NCI-H524 treated with DMSO at 0.1 percent for 48 hours (cell line): ENCODE results near the gene ZNRF1.
"Not testable (repeated sequence)": the region's sequence is repeated elsewhere in the genome, so short reads cannot be mapped to it uniquely, and the experiment has no call there.

Experiments
- DNase-seq: peaks from one replicate; lab custom pipeline; 2025; lab: John Stamatoyannopoulos, UW

Gene ZNRF1

GRCh38 chr16:75002474-75002873 is 3.6 kb downstream of the ZNRF1 start:
- DNase-seq = no peak

GRCh38 chr16:75003931-75004330 is 5.1 kb downstream of the ZNRF1 start:
- DNase-seq = no peak

DNA sequence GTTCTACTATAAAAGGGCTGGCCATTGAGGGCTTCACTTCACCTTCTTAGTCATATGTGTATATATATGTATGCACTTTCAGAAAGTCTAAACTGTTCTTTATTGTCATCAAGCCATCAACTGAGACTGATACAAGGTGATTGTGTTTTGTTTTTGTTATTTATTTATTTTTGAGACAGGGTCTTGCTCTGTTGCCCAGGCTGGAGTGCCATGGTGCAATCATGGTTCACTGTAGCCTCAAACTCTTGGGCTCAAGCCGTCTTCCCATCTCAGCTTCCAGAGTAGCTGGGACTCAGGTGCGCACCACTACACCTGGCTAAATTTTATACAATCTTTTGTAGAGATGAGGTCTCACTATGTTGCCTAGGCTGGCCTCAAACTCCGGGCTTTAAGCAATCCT is 5.6 kb downstream of the ZNRF1 start:
- no peak for DNase-seq

DNA sequence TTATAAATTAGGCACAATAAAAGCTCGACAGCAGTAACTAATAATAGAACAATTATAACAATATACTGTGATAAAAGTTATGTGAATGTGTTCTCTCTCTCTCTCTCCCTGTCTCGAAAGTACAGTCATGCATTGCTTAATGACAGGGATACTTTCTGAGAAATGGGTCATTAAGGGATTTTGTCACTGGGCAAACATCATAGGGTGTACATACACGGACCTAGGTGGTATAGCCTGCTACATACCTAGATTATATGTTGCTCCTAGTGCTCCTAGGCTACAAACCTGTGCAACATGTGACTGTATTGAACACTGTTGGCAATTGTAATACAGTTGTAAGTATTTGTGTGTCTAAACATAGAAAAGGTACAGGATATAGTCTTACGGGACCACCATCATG is 6.9 kb downstream of the ZNRF1 start:
- DNase-seq = no peak

DNA sequence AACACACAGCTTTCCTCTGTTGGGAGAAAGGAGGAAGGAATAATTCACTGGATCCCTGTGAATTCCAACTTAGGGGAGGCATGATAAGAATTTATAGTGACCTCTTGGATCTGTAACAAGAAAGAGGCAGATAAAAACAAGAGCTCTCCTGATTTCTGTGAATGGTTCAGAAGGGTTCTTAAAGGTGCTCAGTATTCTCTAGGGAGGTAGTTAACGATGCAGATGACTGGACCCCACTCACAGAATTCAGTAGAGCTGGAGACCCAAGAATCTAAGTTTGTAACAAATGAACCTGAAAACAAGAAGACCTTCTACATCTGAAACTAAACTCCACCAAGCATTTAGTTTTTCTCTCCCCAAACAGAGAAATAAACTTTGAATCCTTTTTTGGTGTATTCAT is 8.6 kb downstream of the ZNRF1 start:
- no peak for DNase-seq

GRCh38 chr16:75010427-75010826 is 11.6 kb downstream of the ZNRF1 start:
- no peak for DNase-seq

- DNase-seq = no peak
These were observed 12.9 kb downstream of the ZNRF1 start for GRCh38 chr16:75011634-75012307.

DNA sequence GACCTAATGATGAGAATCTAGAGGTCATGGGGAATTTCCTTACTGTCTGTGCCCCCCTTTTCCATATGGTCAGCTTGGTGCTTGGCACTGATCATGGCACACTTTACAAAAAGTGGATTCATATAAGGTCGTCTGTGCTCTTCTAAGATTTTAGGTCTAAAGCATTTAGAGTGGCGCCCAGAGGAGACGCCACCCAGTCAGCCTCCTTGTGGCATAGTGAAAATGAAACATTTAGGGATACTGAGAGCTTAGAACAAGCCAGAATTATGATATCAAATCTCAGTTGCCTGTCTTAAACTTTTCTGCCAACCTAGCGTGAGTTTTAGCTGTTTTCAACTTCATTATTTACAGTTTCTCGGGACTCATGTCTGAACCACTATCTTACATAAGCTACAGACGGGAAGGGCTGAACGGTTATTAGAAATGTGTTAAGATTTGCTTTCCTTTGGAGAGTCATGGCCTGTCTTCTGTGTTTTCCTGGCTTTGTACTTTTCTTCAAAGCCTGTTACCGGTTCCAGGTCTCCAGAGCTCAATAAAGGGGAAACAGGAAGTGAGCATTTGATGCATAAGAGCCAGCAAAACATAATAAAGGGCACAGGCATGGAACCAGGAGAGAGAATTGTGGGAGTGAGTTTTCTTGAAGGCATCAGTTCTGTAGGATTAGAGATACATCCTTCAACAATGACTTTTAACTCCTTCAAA is 13.7 kb downstream of the ZNRF1 start:
- DNase-seq = no peak

DNA sequence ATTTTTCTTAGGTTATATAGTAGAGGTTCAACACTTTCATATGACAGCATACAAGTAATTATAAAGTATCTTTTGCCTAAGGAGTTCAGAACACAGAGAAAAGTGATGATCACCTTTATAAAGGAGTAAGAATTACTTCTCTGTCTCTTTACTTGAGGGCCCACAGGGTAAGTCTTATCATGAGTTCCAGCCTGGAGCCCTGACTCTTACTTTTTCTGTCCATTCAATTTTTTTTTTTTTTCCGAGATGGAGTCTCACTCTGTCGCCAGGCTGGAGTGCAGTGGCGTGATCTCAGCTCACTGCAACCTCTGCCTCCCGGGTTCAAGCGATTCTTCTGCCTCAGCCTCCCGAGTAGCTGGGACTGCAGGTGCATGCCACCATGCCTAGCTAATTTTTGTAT is 14.3 kb downstream of the ZNRF1 start:
- DNase-seq = not testable (repeated sequence)

DNA sequence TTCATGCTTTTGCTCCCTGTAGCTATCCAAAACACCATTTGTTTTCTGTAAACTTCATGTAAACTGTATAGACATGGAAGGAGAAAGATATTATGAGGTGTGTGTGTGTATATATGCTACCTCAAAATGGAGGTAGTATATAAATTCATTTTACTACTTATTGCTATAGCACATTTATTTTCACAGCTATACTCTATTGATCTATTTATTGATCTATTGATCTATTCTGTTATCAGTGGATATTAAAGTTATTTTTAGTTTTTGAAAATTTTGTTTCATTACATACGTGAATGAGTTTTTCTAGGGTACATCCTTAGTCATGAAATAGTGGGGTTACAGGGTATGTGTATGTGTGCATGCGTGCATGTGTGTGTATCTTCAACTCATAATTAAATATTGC is 15.5 kb downstream of the ZNRF1 start:
- no peak for DNase-seq

DNA sequence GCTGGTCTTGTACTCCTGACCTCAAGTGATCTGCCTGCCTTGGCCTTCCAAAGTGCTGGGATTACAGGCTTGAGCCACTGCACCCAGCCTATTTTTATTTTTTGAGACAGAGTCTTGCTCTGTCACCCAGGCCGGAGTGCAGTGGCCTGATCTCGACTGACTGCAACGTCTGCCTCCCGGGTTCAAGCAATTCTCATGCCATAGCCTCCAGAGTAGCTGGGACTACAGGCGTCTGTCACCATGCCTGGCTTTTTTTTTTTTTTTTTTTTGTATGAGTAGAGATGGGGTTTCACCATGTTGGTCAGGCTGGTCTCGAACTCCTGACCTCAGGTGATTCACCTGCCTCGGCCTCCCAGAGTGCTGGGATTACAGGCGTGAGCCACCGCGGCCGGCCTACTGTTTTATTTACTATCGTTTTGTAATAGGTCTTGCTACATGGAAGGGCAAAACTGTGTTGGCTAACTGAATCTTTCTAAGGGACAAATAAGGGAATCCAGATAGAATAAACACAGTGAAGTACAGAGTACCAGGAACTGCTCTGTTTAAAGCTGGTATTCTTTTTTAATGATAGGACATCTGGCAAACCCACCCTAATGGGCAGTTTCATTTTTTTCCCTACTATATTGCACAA is 17.7 kb downstream of the ZNRF1 start:
- DNase-seq = not testable (repeated sequence)

- DNase-seq = no peak
These were observed 19.1 kb downstream of the ZNRF1 start for GRCh38 chr16:75017670-75018525.

GRCh38 chr16:75019007-75019406 is 20.2 kb downstream of the ZNRF1 start:
- no peak for DNase-seq

DNA sequence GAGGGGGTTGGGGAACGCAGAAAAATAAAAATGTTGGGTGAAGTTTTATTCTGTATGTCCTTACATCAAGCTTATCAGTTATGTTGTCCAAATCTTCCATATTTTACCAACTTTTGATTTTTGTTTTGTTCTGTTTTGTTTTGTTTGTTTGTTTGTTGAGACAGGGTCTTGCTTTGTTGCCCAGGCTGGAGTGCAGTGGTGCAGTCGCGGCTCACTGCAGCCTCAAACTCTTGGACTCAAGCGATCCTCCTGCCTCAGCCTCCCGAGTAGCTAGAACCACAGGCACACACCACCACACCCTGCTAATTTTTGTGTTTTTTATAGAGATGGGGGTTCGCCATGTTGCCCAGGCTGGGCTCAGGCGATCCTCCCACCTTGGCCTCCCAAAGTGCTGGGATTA is 20.8 kb downstream of the ZNRF1 start:
- no peak for DNase-seq

DNA sequence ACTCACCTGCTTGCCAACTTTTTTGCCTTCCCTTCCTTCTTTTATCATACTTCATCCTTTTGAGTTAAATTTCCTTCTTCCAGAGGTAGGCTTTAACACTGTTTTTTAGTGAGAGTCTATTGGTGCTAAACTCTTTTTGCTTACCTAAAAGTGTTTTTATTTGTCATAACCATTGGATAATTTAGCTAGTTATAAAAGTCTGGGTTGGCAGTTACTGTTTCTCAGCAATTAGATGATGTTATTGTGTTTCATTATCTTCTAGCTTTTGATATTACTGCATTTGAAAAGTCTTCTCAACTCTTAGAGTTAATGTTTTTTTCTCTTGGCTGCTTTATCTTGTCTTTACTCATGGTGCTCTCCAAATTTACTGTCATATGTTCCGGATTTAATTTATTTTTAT is 22.6 kb downstream of the ZNRF1 start:
- DNase-seq = no peak

DNA sequence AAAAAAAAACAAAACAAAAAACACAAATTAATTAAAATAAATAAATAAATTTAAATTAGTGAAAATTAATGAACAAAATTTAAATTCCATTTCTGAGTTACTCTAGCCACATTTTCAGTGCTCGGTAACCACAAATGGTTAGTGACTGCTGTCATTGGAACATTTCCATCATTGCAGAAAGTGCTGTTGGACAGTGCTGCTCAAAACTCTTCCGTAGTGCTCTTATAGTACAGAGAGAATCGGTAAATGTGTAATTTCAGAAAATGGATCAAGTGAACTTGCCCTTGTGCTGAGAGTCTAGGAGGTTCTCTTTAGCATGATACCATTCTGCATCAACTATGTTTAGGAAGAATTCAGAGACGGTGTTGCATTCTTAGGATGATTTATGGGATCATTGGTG is 23.7 kb downstream of the ZNRF1 start:
- DNase-seq = no peak

GRCh38 chr16:75023009-75023408 is 24.2 kb downstream of the ZNRF1 start:
- no peak for DNase-seq

- DNase-seq = no peak
These were observed 25.4 kb downstream of the ZNRF1 start for GRCh38 chr16:75024182-75024581.

- DNase-seq = no peak
These were observed 25.8 kb downstream of the ZNRF1 start for GRCh38 chr16:75024594-75024993.

GRCh38 chr16:75025761-75026160 is 26.9 kb downstream of the ZNRF1 start:
- DNase-seq = no peak

GRCh38 chr16:75026239-75026891 is 27.5 kb downstream of the ZNRF1 start:
- DNase-seq = not testable (repeated sequence)

DNA sequence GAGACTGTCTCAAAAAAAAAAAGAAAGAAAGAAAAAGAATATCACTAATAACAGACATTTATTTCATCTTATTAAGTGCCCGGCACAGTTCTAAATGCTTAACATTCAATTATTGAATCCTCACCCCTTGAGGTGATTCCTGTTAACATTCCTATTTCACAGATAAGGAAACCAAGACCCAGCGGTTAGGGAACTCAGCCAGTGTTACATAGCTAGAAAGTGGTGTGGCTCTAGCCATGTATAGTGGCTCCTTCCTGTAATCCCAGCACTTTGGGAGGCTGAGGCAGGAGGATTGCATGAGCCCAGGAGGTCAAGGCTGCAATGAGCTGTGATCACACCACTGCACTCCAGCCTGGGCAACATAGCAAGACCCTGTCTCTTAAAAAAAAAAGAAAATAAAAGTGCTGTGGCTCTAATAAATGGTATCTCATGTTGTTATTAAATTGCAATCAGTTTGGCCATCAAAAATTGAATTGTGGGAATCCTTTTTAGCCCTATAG is 28.1 kb downstream of the ZNRF1 start:
- no peak for DNase-seq
